Hematopoietic multipotent progenitor cell treated with erythropoietin and hydrocortisone succinate and interleukin-3 and kit ligand, for 6 days (in vitro differentiated cells): ENCODE data around the gene CDKN2A.
A peak's percentile ranks its signal among the peaks of the same experiment; 100 is the strongest.
"Not testable (repeated sequence)": the region's sequence is repeated elsewhere in the genome, so short reads cannot be mapped to it uniquely, and the experiment has no call there.

Experiments used
- DNase-seq: peaks from one replicate; pipeline ENCODE4 v3.0.0-alpha.2; 2015

The CDKN2A gene

DNA sequence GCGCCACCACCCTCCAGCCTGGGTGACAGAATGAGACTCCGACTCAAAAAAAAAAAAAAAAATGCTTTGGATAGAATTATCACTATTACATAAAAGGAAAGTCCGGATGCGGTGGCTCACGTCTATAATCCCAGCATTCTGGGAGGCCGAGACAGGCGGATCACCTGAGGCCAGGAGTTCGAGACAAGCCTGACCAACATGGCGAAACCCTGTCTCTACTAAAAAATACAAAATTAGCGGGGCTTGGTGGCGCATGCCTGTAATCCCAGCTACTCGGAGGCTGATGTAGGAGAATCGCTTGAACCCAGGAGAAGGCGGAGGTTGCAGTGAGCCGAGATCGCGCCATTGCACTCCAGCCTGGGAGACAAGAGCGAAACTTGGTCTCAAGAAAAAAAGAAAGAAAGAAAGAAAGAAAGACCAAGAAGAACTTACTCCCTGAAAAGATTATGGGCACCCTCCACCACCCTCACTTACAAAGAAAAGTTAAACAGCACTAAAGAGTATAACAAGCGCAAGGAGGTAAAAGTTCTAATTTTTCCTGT, 17.8 kb downstream of the CDKN2A start:
- no peak for DNase-seq

DNA sequence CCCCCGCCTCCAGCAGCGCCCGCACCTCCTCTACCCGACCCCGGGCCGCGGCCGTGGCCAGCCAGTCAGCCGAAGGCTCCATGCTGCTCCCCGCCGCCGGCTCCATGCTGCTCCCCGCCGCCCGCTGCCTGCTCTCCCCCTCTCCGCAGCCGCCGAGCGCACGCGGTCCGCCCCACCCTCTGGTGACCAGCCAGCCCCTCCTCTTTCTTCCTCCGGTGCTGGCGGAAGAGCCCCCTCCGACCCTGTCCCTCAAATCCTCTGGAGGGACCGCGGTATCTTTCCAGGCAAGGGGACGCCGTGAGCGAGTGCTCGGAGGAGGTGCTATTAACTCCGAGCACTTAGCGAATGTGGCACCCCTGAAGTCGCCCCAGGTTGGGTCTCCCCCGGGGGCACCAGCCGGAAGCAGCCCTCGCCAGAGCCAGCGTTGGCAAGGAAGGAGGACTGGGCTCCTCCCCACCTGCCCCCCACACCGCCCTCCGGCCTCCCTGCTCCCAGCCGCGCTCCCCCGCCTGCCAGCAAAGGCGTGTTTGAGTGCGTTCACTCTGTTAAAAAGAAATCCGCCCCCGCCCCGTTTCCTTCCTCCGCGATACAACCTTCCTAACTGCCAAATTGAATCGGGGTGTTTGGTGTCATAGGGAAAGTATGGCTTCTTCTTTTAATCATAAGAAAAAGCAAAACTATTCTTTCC, 19.3 kb downstream of the CDKN2A start:
- DNase-seq = no peak

DNA sequence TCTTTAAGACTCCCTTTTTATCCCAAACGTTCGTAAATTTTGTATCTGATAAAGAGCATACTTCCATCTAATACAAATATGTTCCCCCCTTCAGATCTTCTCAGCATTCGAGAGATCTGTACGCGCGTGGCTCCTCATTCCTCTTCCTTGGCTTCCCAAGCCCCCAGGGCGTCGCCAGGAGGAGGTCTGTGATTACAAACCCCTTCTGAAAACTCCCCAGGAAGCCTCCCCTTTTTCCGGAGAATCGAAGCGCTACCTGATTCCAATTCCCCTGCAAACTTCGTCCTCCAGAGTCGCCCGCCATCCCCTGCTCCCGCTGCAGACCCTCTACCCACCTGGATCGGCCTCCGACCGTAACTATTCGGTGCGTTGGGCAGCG, 19.9 kb downstream of the CDKN2A start:
- DNase-seq = no peak

DNA sequence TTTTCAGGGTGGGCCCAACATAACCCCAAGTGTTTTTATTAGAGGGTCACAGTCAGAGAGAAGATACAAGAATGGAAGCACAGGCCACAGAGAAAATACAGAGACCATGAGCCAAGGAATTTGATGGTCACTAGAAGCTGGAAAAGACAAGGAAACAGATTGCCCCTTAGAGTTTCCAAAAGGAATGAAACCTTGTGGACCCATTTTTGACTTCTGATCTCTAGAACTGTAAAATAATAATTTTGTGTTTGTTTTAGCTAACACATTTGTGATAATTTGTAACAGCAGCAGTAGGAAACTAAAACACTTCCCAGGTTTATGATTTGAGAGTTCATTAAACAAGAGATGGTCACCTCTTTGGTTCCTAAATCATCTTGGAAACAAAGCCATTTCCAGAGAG, 21.8 kb downstream of the CDKN2A start:
- DNase-seq = no peak

DNA sequence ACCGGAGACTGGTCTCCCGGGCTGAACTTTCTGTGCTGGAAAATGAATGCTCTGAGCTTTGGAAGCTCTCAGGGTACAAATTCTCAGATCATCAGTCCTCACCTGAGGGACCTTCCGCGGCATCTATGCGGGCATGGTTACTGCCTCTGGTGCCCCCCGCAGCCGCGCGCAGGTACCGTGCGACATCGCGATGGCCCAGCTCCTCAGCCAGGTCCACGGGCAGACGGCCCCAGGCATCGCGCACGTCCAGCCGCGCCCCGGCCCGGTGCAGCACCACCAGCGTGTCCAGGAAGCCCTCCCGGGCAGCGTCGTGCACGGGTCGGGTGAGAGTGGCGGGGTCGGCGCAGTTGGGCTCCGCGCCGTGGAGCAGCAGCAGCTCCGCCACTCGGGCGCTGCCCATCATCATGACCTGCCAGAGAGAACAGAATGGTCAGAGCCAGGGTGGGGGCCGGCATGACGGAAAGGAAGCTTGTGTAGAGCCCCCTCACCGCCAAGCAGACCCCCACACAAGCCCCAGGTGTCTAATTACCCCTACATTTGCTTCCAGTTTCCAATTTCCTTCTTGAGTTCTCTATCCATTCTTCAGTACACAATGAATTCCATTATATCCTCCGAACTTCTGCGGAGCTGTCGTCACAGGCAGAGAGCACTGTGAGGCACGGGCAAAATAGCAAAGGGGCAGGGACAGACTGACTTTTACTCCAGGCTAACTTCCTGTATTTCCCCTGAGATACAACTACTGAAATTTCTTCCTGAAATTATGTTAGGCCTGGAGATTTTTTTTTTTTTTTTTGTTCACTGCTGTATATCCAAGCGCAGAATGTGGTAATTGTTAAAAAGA, 23.2 kb downstream of the CDKN2A start:
- DNase-seq = no peak

DNA sequence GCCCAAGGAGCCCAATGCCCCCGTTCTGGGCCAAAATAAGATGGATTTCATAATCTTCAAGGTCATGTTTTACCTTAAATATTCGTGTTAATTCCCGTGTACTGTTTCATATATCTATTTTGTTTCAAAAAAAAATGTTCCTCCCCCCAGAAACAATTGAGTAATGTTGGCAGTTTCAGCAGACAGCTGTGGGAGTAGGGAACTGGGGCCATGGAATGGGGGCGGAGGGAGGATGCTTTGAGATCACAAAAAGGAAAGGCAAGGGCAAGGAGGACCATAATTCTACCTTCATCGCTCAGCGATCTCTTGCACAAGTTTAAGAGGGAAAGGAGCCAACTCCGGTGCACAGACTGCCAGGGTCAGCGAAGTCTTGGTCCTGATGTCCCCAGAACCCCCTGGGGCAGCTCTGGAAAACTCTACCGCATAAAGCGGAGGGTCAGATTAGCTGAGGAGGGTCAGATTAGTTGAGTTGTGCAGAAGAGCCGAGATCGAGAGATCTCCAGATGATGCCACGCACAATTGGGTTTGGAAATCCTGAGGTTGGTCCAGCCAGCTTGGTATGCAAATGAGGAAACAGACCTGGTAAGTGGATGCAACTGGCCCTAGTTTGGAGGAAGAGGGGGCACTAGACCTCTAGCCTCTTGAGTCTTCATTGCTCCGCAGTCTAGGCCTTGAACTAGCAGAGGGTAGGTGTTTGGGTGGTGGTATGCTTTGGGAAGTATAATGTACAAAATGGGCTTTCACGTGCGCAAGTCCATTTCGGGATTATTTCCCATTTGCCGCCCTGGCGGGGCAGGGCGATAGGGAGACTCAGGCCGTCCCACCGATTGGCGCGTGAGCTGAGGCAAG, 24.0 kb downstream of the CDKN2A start:
- no peak for DNase-seq

DNA sequence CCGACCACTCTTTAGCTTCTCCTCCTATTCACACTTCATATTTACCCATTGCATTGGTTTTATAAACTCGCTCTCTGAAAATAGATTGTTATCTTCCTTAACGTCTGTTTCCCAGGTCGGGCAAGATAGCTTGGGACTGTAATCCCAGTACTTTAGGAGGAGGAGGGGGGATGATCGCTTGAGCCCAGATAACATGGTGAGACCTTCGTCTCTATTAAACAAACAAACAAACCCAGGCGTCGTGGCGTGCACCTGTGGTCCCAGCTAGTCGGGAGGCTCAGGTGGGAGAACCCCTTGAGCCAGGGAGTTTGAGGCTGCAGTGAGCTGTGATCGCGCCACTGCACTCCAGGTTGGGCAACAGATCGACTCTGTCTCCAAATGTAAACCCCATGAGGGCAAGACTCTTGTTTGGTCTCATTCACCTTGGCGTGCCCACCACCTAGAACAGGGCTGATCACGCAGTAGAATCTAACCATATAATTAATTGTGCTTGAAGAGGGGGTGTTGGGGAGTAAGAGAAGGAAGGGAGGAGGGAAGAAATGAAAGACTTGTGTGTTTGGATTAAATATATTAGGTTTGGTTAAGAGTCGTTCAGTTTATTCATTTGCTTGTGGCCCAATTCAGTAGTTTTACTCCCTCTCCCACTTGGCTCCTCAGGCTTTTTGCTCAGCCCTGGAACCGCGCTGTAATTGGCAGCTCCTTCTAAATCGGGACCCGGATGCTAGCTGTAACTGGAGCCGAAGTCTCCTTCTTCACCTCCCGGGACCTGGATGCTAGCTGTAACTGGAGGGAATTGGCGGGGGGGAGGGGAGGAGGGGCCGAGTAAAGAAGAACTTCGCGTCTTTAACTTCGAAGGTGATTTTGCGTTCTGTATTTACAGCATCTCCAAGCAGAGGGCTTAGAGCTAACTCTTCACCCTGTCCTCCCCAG, 24.9 kb downstream of the CDKN2A start:
- no peak for DNase-seq

DNA sequence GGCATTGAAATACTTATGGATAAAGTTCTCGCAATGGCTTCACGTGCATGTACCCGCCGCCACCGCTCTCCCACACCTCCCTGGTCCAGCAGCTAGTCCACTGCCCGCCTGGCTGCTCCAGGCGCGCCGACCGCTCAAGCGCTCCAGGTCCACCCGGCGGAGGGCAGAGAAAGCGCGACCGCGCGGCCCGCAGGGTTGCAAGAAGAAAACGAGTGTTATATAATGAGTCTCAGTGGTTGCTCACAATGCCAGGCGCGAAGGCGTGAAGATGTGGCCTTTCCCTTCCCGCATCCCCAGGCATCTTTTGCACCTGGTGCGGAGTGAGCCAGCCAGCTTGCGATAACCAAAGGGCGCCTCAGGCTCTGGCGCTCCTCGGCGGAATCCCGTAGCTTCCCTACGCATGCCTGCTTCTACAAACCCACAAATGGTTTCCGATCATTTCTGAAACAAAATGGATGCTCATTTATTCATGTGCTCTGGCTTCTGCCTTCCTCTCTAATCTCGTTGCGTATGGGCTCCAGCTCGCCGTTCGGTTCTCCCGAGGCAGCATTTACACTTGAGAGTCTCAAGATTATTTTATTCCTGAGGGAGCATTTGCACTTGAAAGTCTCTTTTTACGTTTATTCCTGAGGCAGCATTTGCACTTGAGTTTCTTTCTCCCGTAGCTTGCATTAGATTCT, 25.7 kb downstream of the CDKN2A start:
- no peak for DNase-seq

DNA sequence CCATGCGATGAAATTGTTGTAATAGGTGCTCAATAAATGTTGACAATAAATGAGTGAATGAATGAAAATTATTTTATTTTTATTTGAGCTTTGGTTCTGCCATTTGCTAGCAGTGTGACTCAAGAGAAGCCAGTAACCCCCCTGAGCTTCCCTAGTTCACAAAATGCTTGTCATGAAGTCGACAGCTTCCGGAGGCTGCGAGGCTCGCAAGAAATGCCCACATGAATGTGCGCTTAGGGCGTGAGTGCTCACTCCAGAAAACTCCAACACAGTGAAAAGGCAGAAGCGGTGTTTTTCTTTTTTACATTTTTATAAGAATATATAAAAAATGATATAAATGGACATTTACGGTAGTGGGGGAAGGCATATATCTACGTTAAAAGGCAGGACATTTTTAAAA, 26.5 kb downstream of the CDKN2A start:
- no peak for DNase-seq

DNA sequence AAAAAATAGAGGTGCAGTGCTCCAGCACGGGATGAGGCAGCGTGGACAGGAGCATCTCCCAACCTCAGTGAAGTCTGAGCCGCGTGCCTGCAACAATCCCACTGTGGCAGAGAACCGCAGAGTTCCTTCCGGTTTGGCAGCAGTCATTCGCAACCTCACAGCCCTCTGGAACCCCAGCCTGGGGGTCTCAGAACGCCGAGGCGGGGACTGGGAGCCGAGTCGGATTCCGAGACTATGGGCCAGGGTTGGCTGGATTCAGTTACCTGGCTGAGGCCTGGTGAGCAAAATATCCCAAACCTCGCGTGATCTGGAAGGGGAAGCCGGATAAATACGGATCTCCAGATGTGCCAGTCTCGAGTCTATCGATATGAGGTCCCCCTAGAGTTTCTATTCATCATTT, 27.0 kb downstream of the CDKN2A start:
- no peak for DNase-seq

DNA sequence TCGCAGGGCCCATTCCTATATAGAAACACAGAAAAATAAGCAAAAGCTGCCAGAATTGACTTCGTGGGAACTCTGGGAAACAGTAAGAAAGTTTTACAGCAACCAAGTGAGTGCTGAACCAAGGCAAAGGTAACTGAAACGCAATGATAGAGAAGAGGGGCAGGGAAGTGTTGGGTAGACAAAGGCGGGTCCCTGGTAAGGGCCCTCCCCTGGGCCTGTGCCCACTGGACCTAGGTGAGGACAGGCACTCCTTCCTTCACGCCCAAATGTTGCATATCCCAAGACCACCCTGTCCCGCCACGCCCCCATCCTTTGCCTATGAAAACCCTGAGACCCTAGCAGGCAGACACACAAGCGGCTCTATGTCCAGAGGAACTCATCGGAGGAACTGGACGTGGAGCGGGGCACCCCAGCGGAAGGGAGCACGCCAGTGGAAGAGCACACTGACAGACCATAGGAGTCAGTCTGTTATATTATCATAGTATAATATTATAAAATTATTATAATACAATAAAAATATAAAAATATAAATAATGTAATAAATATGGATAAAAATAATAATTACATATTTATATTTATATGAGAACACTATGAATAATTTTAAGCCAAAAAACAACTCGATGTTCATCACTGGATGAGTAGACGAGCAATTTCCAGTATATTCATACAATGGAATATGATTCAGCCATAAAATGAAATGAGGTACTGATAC, 27.9 kb downstream of the CDKN2A start:
- DNase-seq = no peak

DNA sequence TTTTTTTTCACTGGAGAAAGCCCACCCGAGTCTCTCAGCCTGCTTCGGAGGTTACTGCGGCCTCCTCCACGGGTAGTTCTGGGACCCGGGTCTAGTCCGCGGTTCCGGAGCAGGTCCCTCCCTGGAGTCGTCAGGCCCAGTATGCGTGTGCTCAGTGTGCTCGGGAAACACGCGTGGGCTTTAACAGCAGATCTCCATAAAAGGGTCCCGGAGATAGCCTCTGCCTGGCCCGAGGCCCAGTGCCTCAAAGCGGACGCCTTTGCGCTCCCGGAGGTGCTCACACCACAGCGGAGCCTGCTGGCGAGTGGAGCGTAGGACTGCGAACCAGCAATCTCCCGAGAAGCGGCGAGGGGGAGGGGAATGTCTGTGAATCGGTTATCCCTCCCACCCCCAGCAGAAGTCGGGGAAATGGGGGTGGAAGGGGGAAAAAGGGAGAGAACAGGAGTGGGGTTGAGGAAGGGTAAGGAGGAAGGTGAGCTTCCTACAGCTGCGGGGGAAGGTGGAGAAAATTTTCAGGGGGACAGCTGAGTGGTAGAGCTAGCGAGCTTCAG, 28.7 kb downstream of the CDKN2A start:
- DNase-seq = peak; percentile 72

DNA sequence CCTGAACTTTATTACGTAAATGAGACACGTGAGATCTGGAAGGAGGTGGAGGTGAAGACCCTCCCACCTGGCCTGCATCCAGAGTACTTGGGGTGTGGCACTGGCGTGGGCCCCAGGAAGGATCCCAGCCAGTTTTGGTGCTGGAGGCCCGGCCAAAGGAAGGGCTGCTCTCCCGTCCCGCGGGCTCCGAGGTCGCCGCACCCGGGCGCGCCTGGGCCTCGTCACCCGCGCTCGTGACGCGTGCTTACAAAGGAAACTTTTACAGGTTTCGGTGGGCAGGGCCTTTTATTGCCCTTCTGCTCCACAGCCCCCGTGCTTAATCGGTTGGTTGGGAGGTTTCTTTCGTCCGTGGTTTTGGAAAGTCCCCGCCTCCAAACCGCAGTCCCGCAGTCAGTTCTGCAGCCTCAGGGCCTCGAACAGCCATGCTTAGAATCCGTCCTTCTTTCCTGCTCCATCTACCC, 29.2 kb downstream of the CDKN2A start:
- DNase-seq = peak; percentile 42

DNA sequence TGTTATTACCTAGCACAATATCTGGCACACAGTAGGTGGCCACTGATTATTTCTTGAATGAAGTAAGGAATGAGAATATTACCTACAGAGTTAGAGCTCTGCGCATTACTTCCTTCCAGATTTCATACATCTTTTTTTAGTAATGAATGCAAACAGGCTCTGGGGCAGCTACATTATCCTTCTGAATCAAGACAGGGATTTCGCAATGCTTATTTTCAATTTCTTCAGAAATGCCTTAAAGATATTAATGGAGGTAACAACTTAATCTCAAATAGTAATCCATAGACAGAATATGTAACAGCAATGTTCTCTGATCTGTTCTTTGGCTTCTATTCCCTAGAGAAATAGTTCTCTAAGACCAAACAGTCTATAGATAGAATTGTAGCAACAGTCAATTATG, 32.6 kb downstream of the CDKN2A start:
- no peak for DNase-seq

DNA sequence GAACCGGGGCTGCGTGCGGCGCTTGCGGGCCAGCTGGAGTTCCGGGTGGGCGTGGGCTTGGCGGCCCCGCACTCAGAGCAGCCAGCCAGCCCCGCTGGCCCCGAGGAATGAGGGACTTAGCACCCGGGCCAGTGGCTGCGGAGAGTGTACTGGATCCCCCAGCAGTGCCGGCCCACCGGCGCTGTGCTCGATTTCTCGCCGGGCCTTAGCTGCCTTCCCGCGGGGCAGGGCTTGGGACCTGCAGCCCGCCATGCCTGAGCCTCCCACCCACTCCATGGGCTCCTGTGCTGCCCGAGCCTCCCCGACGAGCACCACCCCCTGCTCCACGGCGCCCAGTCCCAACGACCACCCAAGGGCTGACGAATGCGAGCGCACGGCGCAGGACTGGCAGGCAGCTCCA, 34.9 kb downstream of the CDKN2A start:
- not testable (repeated sequence) for DNase-seq

DNA sequence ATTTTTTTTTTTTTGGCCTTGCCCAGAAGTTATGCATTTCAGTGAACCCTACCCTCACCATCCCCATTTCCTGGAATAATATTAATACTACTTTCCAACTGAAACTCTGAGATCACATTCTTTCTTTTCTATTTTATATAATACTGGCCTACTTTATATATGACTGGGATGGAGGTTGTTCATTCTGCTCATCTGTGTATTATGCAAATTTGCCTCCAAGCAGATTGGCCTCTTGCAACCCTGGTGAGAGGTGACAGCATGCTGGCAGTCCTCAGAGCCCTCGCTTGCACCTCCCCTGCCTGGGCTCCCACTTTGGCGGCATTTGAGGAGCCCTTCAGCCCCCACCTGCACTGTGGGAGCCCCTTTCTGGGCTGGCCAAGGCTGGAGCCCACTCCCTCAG, 35.4 kb downstream of the CDKN2A start:
- DNase-seq = no peak

DNA sequence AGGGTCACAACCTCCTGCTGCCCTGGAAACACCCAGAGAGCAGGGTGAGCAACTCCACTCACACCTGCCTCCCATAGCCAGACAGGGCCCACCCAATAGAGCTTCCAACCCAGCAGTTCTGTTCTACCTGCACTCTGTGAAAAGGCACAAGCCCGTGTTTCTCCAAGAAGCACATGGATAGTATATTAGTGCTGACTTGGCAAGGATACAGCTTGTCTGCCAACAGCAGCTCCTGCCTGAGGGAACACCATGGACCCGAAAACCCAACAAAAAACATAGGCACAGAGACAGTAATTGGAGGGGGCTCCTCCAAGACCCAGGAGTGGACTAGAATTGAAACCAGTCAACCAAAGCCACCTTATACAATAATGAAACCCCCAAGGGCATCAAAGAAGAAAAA, 48.6 kb downstream of the CDKN2A start:
- no peak for DNase-seq

DNA sequence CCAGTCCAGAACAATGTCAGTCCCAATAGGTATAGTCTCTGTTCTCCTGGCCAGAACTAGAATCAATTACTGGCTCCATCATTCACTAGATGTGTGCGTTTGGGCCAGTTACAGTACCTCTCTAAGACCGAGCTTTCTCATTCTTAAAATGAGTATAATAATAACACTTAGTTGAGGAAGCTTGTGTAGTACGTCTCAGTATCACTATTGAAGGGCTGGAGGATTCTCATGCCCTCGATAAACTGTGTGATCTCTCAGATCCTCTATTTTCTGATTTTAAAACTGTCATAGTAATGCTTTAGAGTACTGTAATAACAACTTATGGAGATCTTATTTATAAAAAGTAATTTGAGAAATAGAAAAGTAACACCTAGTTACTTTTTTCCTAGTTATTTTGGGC, 50.7 kb downstream of the CDKN2A start:
- no peak for DNase-seq

DNA sequence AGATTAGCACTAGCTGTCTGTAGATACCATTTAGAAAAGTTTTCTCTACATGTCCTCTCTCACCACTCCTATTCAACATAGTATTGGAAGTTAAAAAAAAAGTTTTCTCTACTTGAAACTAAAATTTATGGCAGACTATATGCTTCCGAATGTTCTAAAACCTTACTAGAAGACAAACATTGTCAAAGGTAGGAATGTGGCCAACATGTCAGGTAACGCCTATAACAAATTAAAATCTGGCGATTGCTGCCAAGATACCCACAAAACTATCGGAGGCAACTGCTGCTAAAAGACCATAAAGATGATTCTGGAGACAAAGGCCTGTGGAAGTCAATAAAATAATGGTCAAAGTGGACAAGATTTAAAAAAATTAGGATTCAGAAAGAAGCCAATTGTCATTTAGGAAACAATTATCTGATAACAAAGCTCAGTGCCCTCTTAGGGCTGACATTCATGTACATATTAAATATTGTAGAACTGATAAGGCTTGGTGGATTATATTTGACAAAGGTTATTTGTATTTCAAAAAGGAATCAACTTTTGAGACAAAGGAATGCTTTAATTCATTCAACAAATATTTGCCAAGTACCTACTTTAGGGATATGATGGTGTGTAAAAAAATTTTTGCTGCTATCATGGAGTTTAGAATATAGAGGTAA, 52.7 kb downstream of the CDKN2A start:
- DNase-seq = no peak

DNA sequence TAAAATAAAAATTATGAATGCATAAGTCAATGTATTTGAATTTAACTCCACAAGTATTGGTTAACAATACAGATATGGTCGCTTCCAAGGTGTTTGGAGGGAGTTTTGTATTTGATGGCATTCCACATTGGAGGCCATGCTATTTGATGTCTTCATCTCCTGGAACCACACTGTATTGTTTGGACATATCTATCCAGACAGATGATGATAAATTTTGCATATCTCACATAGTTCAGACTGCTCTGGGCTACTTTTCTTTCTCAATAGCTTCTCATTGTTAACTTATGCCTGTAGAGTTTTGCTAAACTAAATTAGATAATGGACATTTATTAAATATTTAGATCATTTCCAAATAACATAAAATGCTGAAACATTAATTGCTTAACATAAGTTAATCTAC, 58.0 kb downstream of the CDKN2A start:
- no peak for DNase-seq
